Esophagus muscularis mucosa (tissue), 3 donors: ENCODE results near the gene LDLRAD2.

ENCODE experiments used
- POLR2A ChIP-seq: fragments of 450-650 bp; IDR thresholded peaks from one replicate; pipeline ENCODE4 v1.6.1; 2017; ENCODE audit warnings: antibody characterized with exemption, moderate library complexity, mild to moderate bottlenecking, low read depth
- TF ChIP-seq, protein P1 (sequence below), 3 experiments: fragments of 200-600 bp in 2 of 3; fragments of 450-650 bp in 1 of 3; sonication (generic) in 2 of 3; IDR thresholded peaks; one replicate each; pipeline ENCODE4 v1.5.1; 2017 to 2019; ENCODE audit warnings: antibody characterized with exemption in 3 of 3, mild to moderate bottlenecking in 2 of 3, moderate library complexity in 1 of 3

- TF ChIP-seq, protein P1, sequence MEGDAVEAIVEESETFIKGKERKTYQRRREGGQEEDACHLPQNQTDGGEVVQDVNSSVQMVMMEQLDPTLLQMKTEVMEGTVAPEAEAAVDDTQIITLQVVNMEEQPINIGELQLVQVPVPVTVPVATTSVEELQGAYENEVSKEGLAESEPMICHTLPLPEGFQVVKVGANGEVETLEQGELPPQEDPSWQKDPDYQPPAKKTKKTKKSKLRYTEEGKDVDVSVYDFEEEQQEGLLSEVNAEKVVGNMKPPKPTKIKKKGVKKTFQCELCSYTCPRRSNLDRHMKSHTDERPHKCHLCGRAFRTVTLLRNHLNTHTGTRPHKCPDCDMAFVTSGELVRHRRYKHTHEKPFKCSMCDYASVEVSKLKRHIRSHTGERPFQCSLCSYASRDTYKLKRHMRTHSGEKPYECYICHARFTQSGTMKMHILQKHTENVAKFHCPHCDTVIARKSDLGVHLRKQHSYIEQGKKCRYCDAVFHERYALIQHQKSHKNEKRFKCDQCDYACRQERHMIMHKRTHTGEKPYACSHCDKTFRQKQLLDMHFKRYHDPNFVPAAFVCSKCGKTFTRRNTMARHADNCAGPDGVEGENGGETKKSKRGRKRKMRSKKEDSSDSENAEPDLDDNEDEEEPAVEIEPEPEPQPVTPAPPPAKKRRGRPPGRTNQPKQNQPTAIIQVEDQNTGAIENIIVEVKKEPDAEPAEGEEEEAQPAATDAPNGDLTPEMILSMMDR (IDR thresholded peaks at IDR 0.05) = no peak
- TF ChIP-seq POLR2A = no peak
Measured at GRCh38 chr1:21764615-21765423, 47.2 kb upstream of the LDLRAD2 start.
